GM19193 (cell line): ENCODE results near the gene IGF1R.

Experiments
- POLR2A ChIP-seq: IDR thresholded peaks from 4 replicates; pipeline ENCODE4 v1.6.1; 2011; ENCODE audit not compliant: insufficient read depth, insufficient read length; ENCODE audit errors: extremely low read depth

The IGF1R gene

GRCh38 chr15:98677345-98678059, 29.2 kb downstream of the IGF1R start:
- TF ChIP-seq POLR2A, result no peak

DNA sequence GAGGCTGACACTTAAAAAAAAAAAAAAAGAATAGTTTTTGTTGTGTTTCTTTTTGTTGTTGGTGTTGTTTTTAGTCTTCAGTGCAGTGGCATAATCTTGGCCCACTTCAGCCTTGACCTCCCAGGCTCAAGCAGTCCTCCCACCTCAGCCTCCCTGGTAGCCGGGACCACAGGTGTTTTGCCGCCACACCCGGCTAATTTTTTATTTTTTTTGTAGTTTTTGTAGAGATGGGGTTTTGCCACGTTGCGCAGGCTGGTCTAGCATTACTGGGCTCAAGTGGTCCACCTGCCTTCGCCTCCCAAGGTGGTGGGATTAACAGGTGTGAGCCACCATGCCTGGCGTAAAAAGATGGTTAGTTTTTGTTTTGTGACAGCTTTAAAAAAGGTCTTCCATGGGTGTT, 30.1 kb downstream of the IGF1R start:
- no peak for TF ChIP-seq POLR2A

GRCh38 chr15:98681061-98681460, 32.7 kb downstream of the IGF1R start:
- TF ChIP-seq POLR2A, result no peak

- no peak for TF ChIP-seq POLR2A
Measured at GRCh38 chr15:98682992-98683701, 34.8 kb downstream of the IGF1R start.

GRCh38 chr15:98683831-98684230, 35.5 kb downstream of the IGF1R start:
- TF ChIP-seq POLR2A, result no peak

GRCh38 chr15:98684436-98684835, 36.1 kb downstream of the IGF1R start:
- TF ChIP-seq POLR2A, result no peak

GRCh38 chr15:98684995-98685525, 36.7 kb downstream of the IGF1R start:
- TF ChIP-seq POLR2A, result no peak

GRCh38 chr15:98686983-98687382, 38.6 kb downstream of the IGF1R start:
- no peak for TF ChIP-seq POLR2A

DNA sequence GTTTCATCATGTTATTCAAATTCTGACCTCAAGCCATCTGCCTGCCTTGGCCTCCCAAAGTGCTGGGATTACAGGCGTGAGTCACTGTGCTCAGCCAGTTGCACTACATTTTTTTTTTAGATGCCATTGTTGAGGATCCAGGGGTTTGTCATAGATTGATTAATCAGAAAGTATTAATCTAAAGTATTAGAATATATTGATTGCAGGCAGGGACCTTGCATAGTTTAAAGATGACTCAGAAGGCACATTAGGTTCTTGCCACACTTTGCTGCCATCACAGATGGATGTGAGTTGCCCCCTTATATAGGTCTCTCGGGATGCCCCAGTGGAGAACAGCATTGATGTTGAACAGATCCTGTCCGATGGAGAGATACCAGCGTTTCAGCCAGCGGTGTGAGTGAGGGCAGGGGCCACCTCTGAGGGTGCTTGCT, 41.1 kb downstream of the IGF1R start:
- TF ChIP-seq POLR2A, result no peak

DNA sequence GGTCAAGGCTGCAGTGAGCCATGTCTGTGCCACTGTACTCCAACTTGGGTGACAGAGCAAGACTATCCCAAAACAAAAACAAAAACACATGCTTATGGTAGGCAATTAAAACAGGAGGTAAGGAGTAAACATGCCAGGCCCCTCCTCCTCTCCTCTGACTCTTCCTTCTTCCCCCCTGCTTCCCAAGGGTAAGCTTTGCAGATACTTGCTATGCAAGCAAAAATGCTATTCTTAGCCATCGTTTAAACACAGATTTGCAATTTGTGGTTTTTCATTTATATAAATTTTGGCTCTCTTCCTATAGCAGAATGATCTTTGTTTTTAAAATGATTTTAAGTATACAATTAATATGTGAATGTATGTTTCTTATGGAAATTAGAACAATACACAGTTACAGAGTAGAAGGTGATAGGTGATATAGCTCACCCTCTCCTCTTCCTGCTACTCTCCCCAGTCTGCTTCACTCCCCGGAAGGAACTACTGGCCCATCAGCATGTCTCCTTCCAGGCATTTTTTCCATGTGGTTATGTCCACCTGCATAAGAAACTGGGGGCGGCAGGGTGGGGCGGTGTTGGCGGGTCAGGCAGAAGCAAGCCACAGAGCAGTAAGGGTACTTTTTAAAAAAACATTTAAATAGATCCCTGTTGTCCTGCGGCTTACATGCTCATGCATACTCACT, 42.1 kb downstream of the IGF1R start:
- no peak for TF ChIP-seq POLR2A

- no peak for TF ChIP-seq POLR2A
Measured at GRCh38 chr15:98692213-98692612, 43.9 kb downstream of the IGF1R start.

DNA sequence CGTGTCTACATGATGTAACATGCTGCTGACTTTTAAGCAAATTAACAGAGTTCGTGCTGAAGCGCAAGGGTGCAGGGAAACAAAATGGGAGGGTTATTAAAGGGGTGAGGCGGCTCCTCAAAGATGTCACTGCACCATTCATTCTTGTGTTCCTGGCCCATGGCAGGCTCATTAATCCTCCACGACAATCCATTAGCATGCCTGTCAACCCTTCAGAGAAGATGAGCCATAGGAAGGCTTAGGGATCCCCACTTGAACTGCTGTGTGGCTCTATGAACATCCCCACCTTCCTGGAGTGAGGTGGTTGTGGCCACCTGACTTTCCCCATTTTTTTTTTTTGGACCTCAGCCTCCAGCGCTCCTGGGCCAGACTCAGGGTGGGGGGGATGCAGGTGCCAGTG, 45.8 kb downstream of the IGF1R start:
- TF ChIP-seq POLR2A, result no peak

- no peak for TF ChIP-seq POLR2A
Measured at GRCh38 chr15:98698792-98699191, 50.5 kb downstream of the IGF1R start.

DNA sequence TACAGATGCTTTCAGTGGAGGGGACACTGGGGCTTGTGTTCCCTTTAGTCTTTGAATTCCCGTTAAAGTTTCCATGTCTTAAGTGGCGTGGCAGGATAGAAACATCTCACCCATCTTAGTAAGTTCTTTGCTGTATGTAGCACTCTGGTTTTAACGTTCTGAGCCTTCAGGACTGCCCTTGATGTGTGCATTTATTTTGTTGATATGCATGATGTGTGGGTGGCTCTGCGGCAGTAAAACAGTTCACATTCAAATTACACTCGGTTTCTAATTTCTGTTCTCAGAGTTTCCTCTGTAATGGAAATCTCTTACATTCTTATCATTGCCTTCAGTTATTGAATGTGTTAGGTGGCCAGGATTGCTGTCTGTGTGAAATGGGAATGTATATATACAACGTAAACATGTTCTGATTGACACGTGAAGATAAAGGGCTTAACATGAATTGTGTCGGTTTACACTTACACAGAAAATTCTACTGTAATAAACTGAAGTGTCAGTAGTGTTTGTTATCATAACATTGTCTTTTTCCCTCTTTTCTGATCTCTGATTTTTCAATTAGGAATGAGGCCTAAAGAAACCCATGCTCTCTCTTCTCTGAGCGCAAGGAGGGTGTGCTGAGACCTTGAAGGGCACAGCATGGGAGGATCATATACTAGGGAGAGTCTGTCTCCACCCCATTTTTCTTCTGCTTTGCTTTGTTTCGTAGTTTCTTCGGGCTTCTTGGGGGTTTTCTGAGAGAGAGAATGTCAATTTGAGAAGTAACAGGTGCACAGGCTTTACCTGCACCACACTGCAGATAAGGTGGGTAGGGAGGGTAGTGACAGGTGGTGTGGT, 51.5 kb downstream of the IGF1R start:
- no peak for TF ChIP-seq POLR2A

DNA sequence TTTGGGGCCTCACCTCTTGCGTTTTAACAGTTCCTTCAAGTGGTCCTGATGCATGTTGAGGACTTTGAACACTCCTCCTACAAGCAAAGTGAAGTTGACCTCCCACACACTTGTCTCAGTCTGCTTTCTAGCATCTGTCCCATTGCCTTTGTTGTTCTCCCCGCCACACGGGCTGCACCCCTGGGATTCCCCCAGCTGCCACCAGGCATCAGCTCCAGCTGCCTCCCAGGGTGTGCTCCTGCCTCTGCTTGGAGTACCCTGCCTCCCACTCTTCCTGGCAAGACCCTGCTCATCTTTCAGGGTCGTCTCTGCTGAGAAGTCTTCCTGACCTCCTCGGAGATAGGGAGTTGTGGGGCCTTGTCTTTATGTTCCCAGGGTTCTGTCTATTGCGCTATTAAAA, 52.2 kb downstream of the IGF1R start:
- no peak for TF ChIP-seq POLR2A
